ENCODE results near the gene WSCD1.

Gene WSCD1

DNA sequence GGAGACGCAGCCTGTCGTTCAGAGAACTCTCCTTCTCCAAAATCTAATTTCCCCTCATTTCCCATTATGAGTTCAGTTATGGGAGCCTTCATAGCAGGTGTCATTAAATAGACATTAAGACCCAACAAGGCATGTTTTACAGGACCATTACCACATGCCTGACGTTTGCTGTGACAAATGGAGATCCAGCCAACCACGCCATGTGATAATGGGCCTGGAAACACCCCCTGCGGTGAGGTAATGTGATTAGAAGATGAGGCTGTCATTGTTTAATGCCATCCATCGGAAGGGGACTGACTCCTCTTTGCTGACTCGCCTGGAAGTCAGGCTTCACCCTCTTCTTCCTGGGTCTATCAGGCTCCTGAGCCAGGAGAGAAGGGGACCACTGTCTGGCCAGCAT is 76.9 kb downstream of the WSCD1 start:
- no peak for DNase-seq (ENCODE audit: extremely low read depth, low read depth)
- TF ChIP-seq CTCF (IDR thresholded peaks at IDR 0.05; ENCODE audit: low read depth, low read length, missing control alignments) = no peak
- no peak overlapping the region for H3K4me3 ChIP-seq (replicated peaks; ENCODE audit: low read depth, low read length)

GRCh38 chr17:6153375-6153774 is 83.2 kb downstream of the WSCD1 start:
- no peak for TF ChIP-seq CTCF (IDR thresholded peaks at IDR 0.05; ENCODE audit: low read depth, low read length, missing control alignments)
- no peak for DNase-seq (ENCODE audit: extremely low read depth, low read depth)

DNA sequence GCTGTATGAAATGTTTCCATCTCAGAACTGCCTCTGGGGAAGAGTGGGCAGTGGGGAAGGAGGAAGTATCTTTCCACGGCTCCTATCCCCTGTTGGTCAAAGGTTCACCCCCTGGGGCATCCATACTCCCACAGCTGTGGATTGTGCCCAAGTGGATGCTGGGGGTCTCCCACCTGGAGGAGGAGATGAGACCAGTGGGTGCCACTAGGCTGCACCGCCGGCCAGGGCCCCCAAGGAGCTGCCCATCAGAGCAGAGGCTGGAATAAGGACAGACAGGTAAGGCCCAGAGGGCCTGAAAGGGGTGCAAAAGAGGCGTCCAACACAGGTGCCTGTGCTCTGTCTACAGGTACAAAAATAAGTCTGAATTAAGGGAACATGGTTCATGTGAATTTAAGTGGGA is 87.5 kb downstream of the WSCD1 start:
- H3K4me3 ChIP-seq (replicated peaks; ENCODE audit: low read depth, low read length) = no peak overlapping the region
- DNase-seq (ENCODE audit: extremely low read depth, low read depth) = no peak
- TF ChIP-seq CTCF (IDR thresholded peaks at IDR 0.05; ENCODE audit: low read depth, low read length, missing control alignments) = no peak

More at GRCh38 chr17:6153375-6153774, 83.2 kb downstream of the WSCD1 start:
- H3K4me3 ChIP-seq (replicated peaks; ENCODE audit: low read depth, low read length) = no peak overlapping the region

- TF ChIP-seq CTCF (IDR thresholded peaks at IDR 0.05; ENCODE audit: low read depth, low read length, missing control alignments) = no peak
- no peak overlapping the region for H3K4me3 ChIP-seq (replicated peaks; ENCODE audit: low read depth, low read length)
- no peak for DNase-seq (ENCODE audit: extremely low read depth, low read depth)
Observed at GRCh38 chr17:6159541-6160231, 89.5 kb downstream of the WSCD1 start.

DNA sequence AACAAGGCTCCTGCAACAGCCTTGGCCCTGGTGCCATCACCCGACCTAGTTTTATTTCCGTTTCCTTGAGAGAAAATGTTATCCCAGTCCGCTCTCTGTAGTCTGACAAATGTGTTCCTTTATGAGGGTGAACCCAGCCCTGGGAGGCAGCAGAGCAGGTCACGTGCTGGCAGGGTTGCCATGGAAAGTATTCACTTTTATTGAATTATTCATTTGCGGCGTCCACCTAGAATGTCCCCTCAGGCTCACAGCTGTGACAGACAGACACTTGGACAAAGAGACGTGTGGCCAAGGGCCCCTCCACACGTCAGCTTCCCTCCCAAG is 90.0 kb downstream of the WSCD1 start:
- H3K4me3 ChIP-seq (replicated peaks; ENCODE audit: low read depth, low read length) = no peak overlapping the region
- no peak for TF ChIP-seq CTCF (IDR thresholded peaks at IDR 0.05; ENCODE audit: low read depth, low read length, missing control alignments)
- DNase-seq (ENCODE audit: extremely low read depth, low read depth) = no peak

GRCh38 chr17:6160911-6161855 is 91.0 kb downstream of the WSCD1 start:
- TF ChIP-seq CTCF (IDR thresholded peaks at IDR 0.05; ENCODE audit: low read depth, low read length, missing control alignments) = no peak
- no peak for DNase-seq (ENCODE audit: extremely low read depth, low read depth)

More at GRCh38 chr17:6160911-6161855, 91.0 kb downstream of the WSCD1 start:
- no peak overlapping the region for H3K4me3 ChIP-seq (replicated peaks; ENCODE audit: low read depth, low read length)
